ENCODE measurements around the gene NEK10.

DNA sequence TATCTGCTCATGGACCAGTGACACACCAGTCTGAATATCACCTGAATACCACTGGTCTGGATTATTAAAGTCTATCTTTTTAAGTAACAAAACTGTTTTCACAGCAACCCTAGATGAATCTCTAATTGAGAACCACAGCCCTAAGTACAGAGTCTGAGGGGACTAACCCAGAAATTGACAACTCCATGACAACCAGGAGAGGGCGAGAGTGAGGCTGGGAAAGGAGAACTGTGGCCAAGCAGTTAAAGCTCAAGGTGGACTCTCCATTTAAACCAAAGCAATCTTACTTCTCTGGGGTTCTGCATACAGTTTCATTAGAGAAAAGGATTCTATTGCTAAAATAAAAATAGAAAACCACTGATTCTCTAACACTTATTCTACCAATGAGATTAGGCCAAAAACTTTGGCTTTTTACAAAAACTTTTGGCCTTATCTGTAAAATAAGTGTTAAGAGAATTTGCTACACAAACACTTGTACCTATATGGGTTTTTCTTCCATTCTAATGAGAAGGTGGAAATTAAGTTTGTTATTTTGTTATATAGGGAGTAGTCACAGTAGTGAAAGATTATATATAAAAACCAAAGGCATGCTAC lies 11.4 kb downstream of the NEK10 start:
- TF ChIP-seq, protein P1, sequence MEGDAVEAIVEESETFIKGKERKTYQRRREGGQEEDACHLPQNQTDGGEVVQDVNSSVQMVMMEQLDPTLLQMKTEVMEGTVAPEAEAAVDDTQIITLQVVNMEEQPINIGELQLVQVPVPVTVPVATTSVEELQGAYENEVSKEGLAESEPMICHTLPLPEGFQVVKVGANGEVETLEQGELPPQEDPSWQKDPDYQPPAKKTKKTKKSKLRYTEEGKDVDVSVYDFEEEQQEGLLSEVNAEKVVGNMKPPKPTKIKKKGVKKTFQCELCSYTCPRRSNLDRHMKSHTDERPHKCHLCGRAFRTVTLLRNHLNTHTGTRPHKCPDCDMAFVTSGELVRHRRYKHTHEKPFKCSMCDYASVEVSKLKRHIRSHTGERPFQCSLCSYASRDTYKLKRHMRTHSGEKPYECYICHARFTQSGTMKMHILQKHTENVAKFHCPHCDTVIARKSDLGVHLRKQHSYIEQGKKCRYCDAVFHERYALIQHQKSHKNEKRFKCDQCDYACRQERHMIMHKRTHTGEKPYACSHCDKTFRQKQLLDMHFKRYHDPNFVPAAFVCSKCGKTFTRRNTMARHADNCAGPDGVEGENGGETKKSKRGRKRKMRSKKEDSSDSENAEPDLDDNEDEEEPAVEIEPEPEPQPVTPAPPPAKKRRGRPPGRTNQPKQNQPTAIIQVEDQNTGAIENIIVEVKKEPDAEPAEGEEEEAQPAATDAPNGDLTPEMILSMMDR (IDR thresholded peaks at IDR 0.05), result no peak
- TF ChIP-seq POLR2A (IDR thresholded peaks at IDR 0.05), result no peak

All from lower leg skin (tissue), 3 donors.